ENCODE data around the gene PPFIA3.
"Not testable (repeated sequence)": the region's sequence is repeated elsewhere in the genome, so short reads cannot be mapped to it uniquely, and the experiment has no call there.

Gene PPFIA3

DNA sequence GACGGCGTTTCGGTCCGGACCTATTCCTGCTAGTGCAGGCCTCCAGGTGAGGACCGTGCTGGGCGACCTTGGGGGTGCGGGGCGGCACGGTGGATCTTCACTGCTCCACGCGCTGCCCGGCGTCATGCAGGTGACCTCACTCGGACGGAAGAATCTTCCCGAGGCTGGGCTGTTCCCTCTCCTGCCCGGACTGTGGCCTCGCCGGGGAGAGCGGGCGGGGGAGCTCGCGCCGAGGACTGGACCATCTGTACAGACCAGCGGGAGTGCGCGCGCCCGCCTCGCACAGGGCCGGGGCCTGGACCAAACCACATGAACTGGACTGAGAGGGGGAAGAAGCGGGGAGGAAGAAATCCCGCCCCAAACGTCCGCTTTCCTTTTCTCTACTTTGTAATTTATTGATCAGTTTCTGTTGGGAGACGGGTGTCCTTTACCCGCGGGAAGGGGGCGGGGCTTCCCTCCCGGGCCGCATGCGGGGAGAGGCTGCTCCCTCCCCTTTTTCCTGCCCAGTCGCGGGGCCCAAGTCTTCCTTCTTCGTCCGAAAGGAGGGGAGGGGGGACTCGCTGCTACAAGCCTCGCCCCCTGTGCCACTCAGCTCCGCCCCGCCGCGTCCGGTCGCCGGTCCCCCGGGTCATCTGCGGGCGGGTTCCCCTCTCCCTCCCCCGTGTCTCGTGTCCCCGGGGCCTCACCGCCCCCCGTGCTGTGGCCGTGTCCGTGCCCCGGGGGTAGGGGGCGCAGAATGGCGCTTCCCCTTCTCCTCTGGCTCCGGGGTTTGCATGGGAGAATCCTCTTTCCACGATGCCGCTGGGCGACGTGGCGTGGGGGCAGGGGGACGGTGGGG lies 31.0 kb downstream of the PPFIA3 start:
- DNase-seq (ENCODE audit: low spot score), result peak; percentile 29

GRCh38 chr19:49150944-49151243 lies 31.6 kb downstream of the PPFIA3 start:
- no peak for DNase-seq (ENCODE audit: low spot score)

GRCh38 chr19:49151267-49152118 lies 32.1 kb downstream of the PPFIA3 start:
- DNase-seq (ENCODE audit: low spot score), result no peak

DNA sequence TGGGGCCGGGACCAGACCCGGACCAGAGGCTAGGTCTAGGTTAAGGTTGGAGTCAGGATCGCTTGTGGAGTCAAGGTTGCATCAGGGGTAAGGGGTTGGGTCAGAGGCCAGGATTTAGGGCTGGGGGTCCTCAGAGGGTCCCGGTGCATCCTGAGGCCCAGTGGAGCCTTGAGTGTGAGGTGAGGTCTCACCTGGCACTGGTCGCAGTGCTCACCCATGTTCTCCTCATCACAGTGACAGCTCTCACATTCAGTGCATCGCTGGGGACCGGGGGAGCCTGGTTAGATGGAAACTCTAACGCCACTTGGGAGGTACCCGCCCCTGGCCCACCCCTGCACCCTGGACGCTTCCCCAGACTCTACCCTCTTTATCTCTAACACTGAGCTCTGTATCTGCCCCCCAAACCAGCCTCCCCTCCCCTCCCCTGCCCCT lies 32.8 kb downstream of the PPFIA3 start:
- DNase-seq (ENCODE audit: low spot score), result no peak

GRCh38 chr19:49153167-49153809 lies 33.9 kb downstream of the PPFIA3 start:
- no peak for DNase-seq (ENCODE audit: low spot score)

DNA sequence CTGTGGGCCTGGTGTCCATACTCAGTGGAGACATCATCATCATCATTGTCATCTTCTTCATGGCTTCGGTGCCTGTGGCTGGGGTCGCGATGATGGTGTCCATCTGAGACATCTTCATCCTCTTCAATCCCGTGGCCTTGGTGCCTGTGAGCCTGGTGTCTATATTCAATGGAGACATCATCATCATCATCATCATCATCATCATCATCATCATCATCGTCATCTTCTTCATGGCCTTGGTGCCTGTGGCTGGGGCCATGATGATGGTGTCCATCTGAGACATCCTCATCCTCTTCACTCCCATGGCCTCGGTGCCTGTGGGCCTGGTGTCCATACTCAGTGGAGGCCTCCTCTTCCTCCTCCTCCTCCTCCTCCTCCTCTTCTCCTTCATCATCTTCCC lies 34.9 kb downstream of the PPFIA3 start:
- no peak for DNase-seq (ENCODE audit: low spot score)

DNA sequence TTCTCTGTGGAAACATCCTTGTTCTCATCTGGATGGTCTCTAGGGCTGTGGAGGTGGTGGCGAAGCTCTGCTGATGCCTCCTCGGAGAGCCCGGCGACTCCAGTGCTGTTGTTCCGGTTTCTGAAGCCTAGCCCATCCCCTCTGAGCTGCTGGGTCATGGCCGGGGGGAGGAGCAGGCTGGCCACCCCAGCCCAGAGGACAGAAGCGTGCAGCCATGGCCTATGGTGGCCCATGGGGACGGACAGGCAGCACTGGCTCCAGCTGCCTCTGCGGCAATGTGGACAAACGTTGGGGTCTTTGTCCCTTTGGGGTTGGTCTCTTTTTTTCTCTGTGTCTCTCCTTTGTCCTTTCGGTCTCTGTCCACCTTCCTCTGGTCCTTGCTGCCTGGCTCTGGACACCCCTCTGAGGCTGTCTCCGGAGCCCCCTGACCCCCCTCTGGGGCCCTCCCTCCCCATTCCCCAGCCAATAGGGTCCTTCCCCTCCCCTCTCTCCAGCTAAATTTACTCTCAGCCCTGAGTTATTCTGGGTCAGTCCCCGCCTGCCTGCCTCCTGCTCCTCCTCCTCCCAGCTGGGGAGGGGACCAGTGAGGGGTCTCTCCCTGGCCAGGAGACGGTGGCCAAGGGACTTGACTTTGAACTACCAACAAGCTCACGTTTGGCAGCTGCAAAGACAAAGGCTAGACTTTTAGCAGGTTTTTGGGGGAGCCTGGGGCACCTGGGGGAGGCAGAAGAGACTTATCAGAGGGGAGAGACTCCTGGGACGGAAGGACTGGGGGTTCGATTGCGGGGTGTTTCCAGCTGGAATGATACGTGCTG lies 35.9 kb downstream of the PPFIA3 start, which contains the start of gene HRC:
TSS of gene HRC (minus strand) at position 392 of the 815 bp plus-strand sequence. CDS start at position 233, 159 bp downstream.
- DNase-seq (ENCODE audit: low spot score), result no peak

DNA sequence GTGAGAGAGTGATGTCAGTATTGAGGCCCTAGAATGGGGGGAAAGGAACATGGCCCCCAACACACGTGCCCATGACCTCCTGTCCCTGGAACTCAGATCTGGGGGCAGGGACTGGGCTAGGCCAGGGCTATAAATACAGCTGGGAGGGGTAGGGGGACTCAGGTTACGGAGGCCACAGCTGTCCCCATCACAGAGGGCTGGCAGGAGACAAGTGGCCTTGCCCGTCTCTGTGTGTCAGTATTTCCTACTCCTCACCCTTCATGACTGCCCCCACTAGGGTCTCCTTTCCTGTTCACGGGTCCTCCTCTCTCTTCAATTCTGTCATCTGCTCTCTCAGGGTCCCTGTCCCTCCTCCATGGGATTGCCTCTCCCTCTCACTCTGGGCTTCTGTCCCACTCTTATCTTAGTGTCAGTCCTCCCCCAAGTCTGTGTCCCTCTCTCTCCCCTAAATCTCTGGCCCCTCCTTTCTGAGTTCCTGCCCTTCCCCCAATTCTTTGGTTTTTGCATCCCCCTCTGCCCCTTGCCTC lies 36.5 kb downstream of the PPFIA3 start:
- DNase-seq (ENCODE audit: low spot score), result no peak

DNA sequence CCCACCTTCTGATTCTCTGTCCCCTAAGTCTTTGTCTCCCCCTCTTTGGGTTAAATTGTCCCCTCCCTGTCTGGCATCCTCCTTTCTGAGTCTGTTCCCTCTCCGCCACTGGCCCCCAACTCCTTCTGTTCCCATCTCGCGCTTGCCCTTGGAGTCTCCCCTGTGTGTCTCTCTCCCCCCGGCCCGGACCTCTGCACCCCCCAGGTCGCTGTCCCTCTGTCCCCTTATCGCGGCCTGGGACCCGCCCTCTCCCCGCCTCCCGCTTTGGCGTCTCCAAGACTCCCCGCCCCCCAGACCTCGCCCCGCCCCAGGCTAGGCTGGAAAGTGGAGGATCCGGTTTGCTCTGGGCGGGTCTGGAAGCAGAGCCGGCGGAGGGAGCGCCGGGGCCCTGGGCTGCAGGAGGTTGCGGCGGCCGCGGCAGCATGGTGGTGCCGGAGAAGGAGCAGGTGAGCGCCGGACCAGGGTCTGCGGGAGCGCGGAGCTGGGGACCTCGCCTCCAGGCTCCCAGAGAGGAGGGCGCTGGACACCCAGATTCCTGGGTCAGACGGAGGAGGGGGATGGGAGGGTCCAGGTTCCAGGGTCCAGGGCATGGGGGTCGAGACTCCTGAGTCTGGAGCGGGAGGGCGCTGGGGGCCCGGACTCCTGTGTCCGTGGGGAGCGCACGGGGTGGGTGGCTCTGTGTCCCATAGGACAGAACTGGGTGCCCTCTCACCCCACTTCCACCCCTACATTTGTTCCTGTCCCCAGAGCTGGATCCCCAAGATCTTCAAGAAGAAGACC lies 38.3 kb downstream of the PPFIA3 start, which contains the start of gene TRPM4:
TSS of gene TRPM4 (plus strand) at position 348 of the 780 bp plus-strand sequence. CDS start at position 423, 75 bp downstream.
- peak; percentile 12 for DNase-seq (ENCODE audit: low spot score)

GRCh38 chr19:49160450-49161189 lies 41.3 kb downstream of the PPFIA3 start:
- DNase-seq (ENCODE audit: low spot score), result no peak

DNA sequence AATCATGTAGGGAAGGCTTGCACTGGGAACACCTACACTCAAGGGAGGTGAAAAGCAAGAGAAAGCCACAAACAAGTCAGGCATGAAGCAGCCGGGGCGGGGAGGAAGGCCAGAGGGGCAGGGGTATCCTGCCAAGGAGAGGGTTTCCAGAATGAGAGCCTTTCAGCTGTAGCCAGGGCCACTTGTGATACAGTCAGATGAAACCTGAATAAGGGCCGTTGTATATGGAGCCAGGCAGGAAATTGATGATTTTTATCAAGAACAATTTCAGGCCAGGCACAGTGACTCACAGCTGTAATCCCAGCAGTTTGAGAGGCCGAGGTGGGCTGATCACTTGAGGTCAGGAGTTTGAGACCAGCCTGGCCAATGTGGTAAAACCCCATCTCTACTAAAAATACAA lies 42.6 kb downstream of the PPFIA3 start:
- DNase-seq (ENCODE audit: low spot score), result no peak

GRCh38 chr19:49165111-49165750 lies 45.9 kb downstream of the PPFIA3 start:
- DNase-seq (ENCODE audit: low spot score), result no peak

DNA sequence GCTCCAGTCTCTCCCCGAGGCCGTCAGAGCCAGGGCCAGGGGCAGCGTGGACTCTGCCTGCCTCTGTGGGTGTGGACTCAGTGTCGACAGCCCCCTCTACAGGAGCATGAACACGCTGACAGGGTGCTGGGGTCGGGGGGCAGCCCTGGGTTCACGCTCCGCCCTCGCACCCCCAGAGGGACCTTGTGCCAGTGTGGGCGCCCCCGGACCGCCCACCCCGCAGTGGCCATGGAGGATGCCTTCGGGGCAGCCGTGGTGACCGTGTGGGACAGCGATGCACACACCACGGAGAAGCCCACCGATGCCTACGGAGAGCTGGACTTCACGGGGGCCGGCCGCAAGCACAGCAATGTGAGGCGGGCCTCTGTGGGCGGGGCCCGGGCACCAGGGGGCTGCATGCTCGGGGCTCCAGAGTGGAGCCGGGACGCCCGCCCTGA lies 46.5 kb downstream of the PPFIA3 start:
- no peak for DNase-seq (ENCODE audit: low spot score)

GRCh38 chr19:49167857-49168409 lies 48.6 kb downstream of the PPFIA3 start:
- no peak for DNase-seq (ENCODE audit: low spot score)

DNA sequence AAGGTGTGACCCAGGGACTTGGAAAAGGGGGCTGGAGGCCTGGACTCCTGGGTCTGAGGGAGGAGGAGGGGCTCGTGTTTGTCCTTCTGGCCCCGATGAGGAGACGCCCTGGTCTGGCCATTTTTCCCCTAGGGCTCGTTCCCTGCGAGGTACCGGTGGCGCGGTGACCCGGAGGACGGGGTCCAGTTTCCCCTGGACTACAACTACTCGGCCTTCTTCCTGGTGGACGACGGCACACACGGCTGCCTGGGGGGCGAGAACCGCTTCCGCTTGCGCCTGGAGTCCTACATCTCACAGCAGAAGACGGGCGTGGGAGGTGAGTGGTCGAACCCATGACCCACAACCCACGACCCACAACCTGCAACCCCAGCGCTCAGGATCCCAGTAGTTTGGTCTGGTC lies 49.1 kb downstream of the PPFIA3 start:
- DNase-seq (ENCODE audit: low spot score), result no peak

DNA sequence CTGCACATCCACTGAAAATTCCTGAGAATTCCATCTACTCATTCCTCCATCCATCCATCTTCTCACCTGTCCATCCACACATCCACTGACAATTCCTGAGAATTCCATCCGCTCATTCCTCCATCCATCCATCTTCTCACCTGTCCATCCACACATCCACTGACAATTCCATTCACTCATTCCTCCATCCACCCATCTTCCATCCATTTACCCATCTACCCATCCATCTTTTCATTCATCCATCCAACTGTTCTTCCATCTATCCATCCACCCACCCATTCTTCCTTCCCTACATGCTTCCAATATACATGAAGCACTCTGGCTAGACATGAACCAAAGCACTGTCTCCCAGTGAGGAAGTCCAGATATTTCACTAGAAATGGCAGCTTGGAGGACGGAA lies 53.9 kb downstream of the PPFIA3 start:
- no peak for DNase-seq (ENCODE audit: low spot score)

DNA sequence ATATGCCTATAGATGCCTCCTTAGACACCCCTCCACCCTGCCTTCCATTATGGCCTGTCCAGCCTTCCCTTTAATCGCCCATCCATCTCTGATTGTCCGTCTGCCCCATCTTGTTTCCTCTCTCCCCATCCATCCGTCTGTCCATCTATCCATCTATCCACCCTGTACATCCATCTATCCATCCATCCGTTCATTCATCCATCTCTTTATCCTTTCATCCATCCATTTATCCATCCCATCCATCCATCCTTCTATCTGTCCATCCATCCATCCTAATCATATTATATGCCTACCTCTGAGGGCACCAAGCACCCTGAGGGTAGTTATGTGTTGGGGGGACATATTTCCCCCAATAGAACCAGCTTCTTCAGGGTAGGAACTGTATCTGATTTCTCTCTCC lies 61.3 kb downstream of the PPFIA3 start:
- no peak for DNase-seq (ENCODE audit: low spot score)

DNA sequence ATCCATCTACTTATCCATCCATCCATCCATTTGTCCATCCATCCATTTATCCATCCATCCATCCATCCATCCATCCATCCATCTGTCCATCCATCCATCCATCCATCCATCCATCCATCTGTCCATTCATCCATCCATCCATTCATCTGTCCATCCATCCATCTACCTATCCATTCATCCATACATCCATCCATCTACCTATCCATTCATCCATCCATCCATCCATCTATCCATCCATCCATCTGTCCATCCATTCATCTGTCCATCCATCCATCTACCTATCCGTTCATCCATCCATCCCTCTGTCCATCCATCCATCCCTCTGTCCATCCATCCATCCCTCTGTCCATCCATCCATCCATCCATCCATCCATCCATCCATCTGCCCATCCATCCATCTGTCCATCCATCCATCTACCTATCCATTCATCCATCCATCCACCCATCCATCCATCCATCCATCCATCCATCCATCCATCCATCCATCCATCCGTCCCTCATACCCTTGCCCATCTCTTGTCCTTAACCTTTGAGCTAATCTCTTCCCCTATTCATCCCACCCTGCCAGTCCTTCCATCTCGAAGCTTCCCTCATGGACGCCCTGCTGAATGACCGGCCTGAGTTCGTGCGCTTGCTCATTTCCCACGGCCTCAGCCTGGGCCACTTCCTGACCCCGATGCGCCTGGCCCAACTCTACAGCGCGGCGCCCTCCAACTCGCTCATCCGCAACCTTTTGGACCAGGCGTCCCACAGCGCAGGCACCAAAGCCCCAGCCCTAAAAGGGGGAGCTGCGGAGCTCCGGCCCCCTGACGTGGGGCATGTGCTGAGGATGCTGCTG lies 62.9 kb downstream of the PPFIA3 start:
- DNase-seq (ENCODE audit: low spot score), result not testable (repeated sequence)
